ENCODE results near the gene ZBTB7C.
"Not testable (repeated sequence)": the region's sequence is repeated elsewhere in the genome, so short reads cannot be mapped to it uniquely, and the experiment has no call there.

ZBTB7C gene

DNA sequence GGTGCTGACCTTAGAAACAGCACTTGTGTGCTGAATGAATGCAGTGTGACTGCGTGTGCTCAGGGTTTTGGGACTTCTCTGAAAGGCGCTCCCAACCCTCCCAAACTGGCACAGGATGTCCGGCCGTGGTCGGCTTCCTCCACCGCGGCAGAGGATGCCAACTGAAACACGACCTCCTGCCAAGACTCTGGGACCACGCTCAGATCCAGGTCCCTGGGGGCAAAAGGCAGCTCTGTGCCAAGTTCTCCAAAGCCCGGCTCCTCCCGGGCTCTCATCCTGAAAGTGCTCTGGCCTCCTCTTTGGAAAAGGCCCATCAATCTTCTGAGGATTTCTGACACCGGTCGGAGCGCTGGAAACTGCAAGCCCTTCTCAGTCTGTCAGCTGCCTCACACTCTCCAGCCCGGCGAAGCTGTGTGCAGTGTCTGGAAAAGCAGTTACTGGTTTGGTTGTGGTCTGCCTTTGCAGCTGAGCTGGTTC, 32.3 kb upstream of the ZBTB7C start:
- no peaks in the 10 kb centered on the region for H3K9me3 ChIP-seq (replicated peaks; ENCODE audit: low read length)
- no peaks in the 10 kb centered on the region for H3K36me3 ChIP-seq (ENCODE audit: insufficient read depth, low read length)
- H3K4me3 ChIP-seq (ENCODE audit: low read length) = no peak overlapping the region
- H3K4me1 ChIP-seq (ENCODE audit: control insufficient read depth, insufficient read depth, low read length) = peaks cover 10% of the 10 kb centered on the region
- peak overlapping the region; percentile 60 for H3K4me2 ChIP-seq (ENCODE audit: low read length)
- peaks cover 80% of the 10 kb centered on the region for H3K27me3 ChIP-seq (ENCODE audit: control insufficient read depth, insufficient read depth, low read length)
- H3K9ac ChIP-seq (ENCODE audit: low read depth, low read length) = no peak overlapping the region

GRCh38 chr18:48440924-48441323, 31.7 kb upstream of the ZBTB7C start:
- Histone ChIP-seq H3K4me2 (ENCODE audit: low read length) (peak overlapping the region; percentile 60), H3K9ac (ENCODE audit: low read depth, low read length) (no peak overlapping the region), H3K4me1 (ENCODE audit: control insufficient read depth, insufficient read depth, low read length) (peaks cover 9% of the 10 kb centered on the region), H3K36me3 (ENCODE audit: insufficient read depth, low read length) (no peaks in the 10 kb centered on the region), H3K4me3 (ENCODE audit: low read length) (no peak overlapping the region), H3K9me3 (replicated peaks; ENCODE audit: low read length) (no peaks in the 10 kb centered on the region), H3K27me3 (ENCODE audit: control insufficient read depth, insufficient read depth, low read length) (peaks cover 83% of the 10 kb centered on the region)

DNA sequence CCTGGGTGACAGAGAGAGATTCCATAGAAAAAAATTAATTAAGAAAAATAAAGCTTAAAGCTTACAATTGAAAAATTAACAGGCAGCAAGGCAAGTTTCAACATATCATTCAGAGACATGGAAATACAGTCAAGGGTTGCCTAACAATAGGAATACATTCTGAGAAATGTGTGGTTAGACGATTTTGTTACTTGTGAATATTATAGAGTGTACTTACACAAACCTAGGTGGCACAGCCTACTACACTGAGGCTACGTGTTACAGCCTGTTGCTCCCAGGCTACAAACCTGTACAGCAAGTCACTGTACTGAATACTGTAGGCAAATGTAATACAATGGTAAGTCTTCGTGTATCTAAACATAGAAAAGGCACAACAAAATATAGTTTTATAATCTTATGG, 27.7 kb upstream of the ZBTB7C start:
- H3K4me1 ChIP-seq (ENCODE audit: control insufficient read depth, insufficient read depth, low read length) = peaks cover 9% of the 10 kb centered on the region
- no peak overlapping the region for H3K9ac ChIP-seq (ENCODE audit: low read depth, low read length)
- H3K4me2 ChIP-seq (ENCODE audit: low read length) = no peak overlapping the region
- no peak overlapping the region for H3K4me3 ChIP-seq (ENCODE audit: low read length)
- H3K36me3 ChIP-seq (ENCODE audit: insufficient read depth, low read length) = no peaks in the 10 kb centered on the region
- H3K9me3 ChIP-seq (replicated peaks; ENCODE audit: low read length) = no peaks in the 10 kb centered on the region
- peaks cover 72% of the 10 kb centered on the region for H3K27me3 ChIP-seq (ENCODE audit: control insufficient read depth, insufficient read depth, low read length)

- not testable (repeated sequence) for H3K9me3 ChIP-seq (replicated peaks; ENCODE audit: low read length); H3K36me3 ChIP-seq (ENCODE audit: insufficient read depth, low read length); H3K4me2 ChIP-seq (ENCODE audit: low read length); H3K4me3 ChIP-seq (ENCODE audit: low read length); H3K4me1 ChIP-seq (ENCODE audit: control insufficient read depth, insufficient read depth, low read length); H3K9ac ChIP-seq (ENCODE audit: low read depth, low read length)
- H3K27me3 ChIP-seq (ENCODE audit: control insufficient read depth, insufficient read depth, low read length) = peaks cover 68% of the 10 kb centered on the region
These were observed 25.2 kb upstream of the ZBTB7C start for GRCh38 chr18:48434382-48434781.

- no peak overlapping the region for H3K4me2 ChIP-seq (ENCODE audit: low read length)
These were observed 24.4 kb upstream of the ZBTB7C start for GRCh38 chr18:48433541-48433940.

GRCh38 chr18:48430150-48430549, 21.0 kb upstream of the ZBTB7C start:
- H3K9ac ChIP-seq (ENCODE audit: low read depth, low read length) = no peak overlapping the region
- no peak overlapping the region for H3K4me2 ChIP-seq (ENCODE audit: low read length)
- H3K27me3 ChIP-seq (ENCODE audit: control insufficient read depth, insufficient read depth, low read length) = peaks cover 64% of the 10 kb centered on the region
- H3K9me3 ChIP-seq (replicated peaks; ENCODE audit: low read length) = no peaks in the 10 kb centered on the region
- H3K36me3 ChIP-seq (ENCODE audit: insufficient read depth, low read length) = no peaks in the 10 kb centered on the region
- no peak overlapping the region for H3K4me3 ChIP-seq (ENCODE audit: low read length)
- H3K4me1 ChIP-seq (ENCODE audit: control insufficient read depth, insufficient read depth, low read length) = no peaks in the 10 kb centered on the region

More at GRCh38 chr18:48433541-48433940, 24.4 kb upstream of the ZBTB7C start:
- Histone ChIP-seq H3K9ac (ENCODE audit: low read depth, low read length) (no peak overlapping the region), H3K36me3 (ENCODE audit: insufficient read depth, low read length) (no peaks in the 10 kb centered on the region), H3K9me3 (replicated peaks; ENCODE audit: low read length) (no peaks in the 10 kb centered on the region), H3K4me3 (ENCODE audit: low read length) (no peak overlapping the region), H3K27me3 (ENCODE audit: control insufficient read depth, insufficient read depth, low read length) (peaks cover 66% of the 10 kb centered on the region), H3K4me1 (ENCODE audit: control insufficient read depth, insufficient read depth, low read length) (no peaks in the 10 kb centered on the region)

GRCh38 chr18:48428475-48429177, 19.4 kb upstream of the ZBTB7C start:
- H3K4me3 ChIP-seq (ENCODE audit: low read length) = no peak overlapping the region
- no peaks in the 10 kb centered on the region for H3K9me3 ChIP-seq (replicated peaks; ENCODE audit: low read length)
- no peaks in the 10 kb centered on the region for H3K36me3 ChIP-seq (ENCODE audit: insufficient read depth, low read length)
- H3K9ac ChIP-seq (ENCODE audit: low read depth, low read length) = no peak overlapping the region
- no peaks in the 10 kb centered on the region for H3K4me1 ChIP-seq (ENCODE audit: control insufficient read depth, insufficient read depth, low read length)
- H3K4me2 ChIP-seq (ENCODE audit: low read length) = no peak overlapping the region
- peaks cover 74% of the 10 kb centered on the region for H3K27me3 ChIP-seq (ENCODE audit: control insufficient read depth, insufficient read depth, low read length)

- Histone ChIP-seq H3K4me1 (ENCODE audit: control insufficient read depth, insufficient read depth, low read length) (no peaks in the 10 kb centered on the region), H3K27me3 (ENCODE audit: control insufficient read depth, insufficient read depth, low read length) (peaks cover 70% of the 10 kb centered on the region), H3K36me3 (ENCODE audit: insufficient read depth, low read length) (no peaks in the 10 kb centered on the region), H3K9me3 (replicated peaks; ENCODE audit: low read length) (no peaks in the 10 kb centered on the region), H3K4me3 (ENCODE audit: low read length) (no peak overlapping the region), H3K4me2 (ENCODE audit: low read length) (no peak overlapping the region), H3K9ac (ENCODE audit: low read depth, low read length) (no peak overlapping the region)
These were observed 13.8 kb upstream of the ZBTB7C start for GRCh38 chr18:48422947-48423378.

- H3K4me1 ChIP-seq (ENCODE audit: control insufficient read depth, insufficient read depth, low read length) = no peaks in the 10 kb centered on the region
These were observed 10.3 kb upstream of the ZBTB7C start for GRCh38 chr18:48419277-48420022.

DNA sequence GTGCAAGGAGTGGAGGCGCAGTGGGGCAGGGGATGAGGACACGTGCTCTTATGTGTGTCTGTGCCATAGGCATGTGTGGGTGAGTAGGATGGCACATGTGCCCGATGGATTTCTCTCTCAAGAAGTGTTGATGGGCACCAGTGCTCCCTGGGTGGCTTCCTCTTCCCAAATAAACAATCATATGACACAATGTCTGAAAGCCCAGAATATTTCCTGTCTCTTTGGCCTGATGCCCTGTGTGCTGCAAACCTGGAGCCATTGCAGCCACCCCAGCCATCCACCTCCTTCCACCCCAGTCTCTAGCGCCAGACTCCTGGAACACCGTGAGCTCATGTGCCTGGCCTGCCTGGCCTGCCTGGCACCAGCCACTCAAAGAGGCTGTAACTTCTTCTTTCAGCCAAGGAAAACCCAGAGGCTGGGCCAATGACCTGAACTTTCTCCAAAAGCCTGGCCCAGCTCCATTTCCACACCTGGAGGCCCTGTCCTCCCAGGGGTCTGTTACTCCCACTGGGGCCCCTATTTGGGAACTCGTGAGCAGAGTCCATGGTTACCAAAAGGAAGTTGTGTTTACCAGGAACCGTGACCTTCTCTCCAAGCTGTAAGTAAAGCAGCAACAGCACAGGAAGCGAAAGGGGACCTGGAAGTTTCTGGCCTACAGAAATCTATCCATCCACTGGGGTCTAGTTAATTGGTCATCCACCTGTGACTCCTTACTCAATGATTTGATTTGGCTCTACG, 9.5 kb upstream of the ZBTB7C start:
- H3K9ac ChIP-seq (ENCODE audit: low read depth, low read length) = no peak overlapping the region
- no peak overlapping the region for H3K4me3 ChIP-seq (ENCODE audit: low read length)
- no peaks in the 10 kb centered on the region for H3K36me3 ChIP-seq (ENCODE audit: insufficient read depth, low read length)
- H3K27me3 ChIP-seq (ENCODE audit: control insufficient read depth, insufficient read depth, low read length) = peaks cover 78% of the 10 kb centered on the region
- H3K9me3 ChIP-seq (replicated peaks; ENCODE audit: low read length) = no peaks in the 10 kb centered on the region
- H3K4me1 ChIP-seq (ENCODE audit: control insufficient read depth, insufficient read depth, low read length) = no peaks in the 10 kb centered on the region
- no peak overlapping the region for H3K4me2 ChIP-seq (ENCODE audit: low read length)

More at GRCh38 chr18:48419277-48420022, 10.3 kb upstream of the ZBTB7C start:
- Histone ChIP-seq H3K9ac (ENCODE audit: low read depth, low read length) (no peak overlapping the region), H3K9me3 (replicated peaks; ENCODE audit: low read length) (no peaks in the 10 kb centered on the region), H3K4me3 (ENCODE audit: low read length) (no peak overlapping the region), H3K27me3 (ENCODE audit: control insufficient read depth, insufficient read depth, low read length) (peaks cover 78% of the 10 kb centered on the region), H3K4me2 (ENCODE audit: low read length) (no peak overlapping the region), H3K36me3 (ENCODE audit: insufficient read depth, low read length) (no peaks in the 10 kb centered on the region)

DNA sequence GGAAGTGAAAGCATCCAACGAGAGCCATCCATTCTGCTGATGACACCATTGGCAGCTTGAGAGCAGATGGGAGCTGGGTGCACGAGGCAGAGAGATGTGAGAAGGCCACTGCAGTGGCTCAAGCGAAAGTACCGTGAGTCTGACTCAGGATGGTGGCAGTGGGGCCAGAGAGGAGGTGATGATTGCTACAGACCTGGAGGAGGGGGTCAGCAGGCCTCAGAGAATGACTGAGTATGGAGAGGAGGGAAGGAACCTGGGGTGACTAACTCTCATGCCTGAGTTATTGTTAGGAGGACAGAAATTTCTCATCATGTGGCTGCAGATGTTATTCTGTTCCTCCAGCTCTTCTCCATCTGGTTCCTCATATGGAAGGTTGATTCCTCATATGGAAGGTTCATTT, 8.8 kb upstream of the ZBTB7C start:
- peaks cover 76% of the 10 kb centered on the region for H3K27me3 ChIP-seq (ENCODE audit: control insufficient read depth, insufficient read depth, low read length)
- no peaks in the 10 kb centered on the region for H3K36me3 ChIP-seq (ENCODE audit: insufficient read depth, low read length)

More for the DNA sequence above, 8.8 kb upstream of the ZBTB7C start:
- no peak overlapping the region for H3K9ac ChIP-seq (ENCODE audit: low read depth, low read length)
- H3K4me2 ChIP-seq (ENCODE audit: low read length) = no peak overlapping the region
- H3K4me1 ChIP-seq (ENCODE audit: control insufficient read depth, insufficient read depth, low read length) = no peaks in the 10 kb centered on the region
- no peaks in the 10 kb centered on the region for H3K9me3 ChIP-seq (replicated peaks; ENCODE audit: low read length)
- no peak overlapping the region for H3K4me3 ChIP-seq (ENCODE audit: low read length)
